Measurements from ENCODE around the gene L1CAM.

The L1CAM gene

GRCh38 chrX:153878969-153879653, 6.9 kb downstream of the L1CAM start:
- no peak overlapping the region for H3K27ac ChIP-seq
- no peak for TF ChIP-seq CTCF (conservative IDR thresholded peaks at IDR 0.05)

- TF ChIP-seq CTCF (conservative IDR thresholded peaks at IDR 0.05): no peak
- H3K27ac ChIP-seq: no peak overlapping the region
Measured at GRCh38 chrX:153878345-153878744, 7.6 kb downstream of the L1CAM start.

GRCh38 chrX:153877571-153878261, 8.3 kb downstream of the L1CAM start:
- H3K27ac ChIP-seq: no peak overlapping the region
- TF ChIP-seq CTCF (conservative IDR thresholded peaks at IDR 0.05): no peak

- no peak for TF ChIP-seq CTCF (conservative IDR thresholded peaks at IDR 0.05)
- no peak overlapping the region for H3K27ac ChIP-seq
Measured at GRCh38 chrX:153876112-153876491, 9.9 kb downstream of the L1CAM start.

GRCh38 chrX:153875391-153876111, 10.4 kb downstream of the L1CAM start:
- no peak for TF ChIP-seq CTCF (conservative IDR thresholded peaks at IDR 0.05)

GRCh38 chrX:153874366-153875125, 11.4 kb downstream of the L1CAM start:
- no peak for TF ChIP-seq CTCF (conservative IDR thresholded peaks at IDR 0.05)
- H3K27ac ChIP-seq: no peak overlapping the region

More at GRCh38 chrX:153875391-153876111, 10.4 kb downstream of the L1CAM start:
- H3K27ac ChIP-seq: no peak overlapping the region

- H3K27ac ChIP-seq: no peak overlapping the region
Measured at GRCh38 chrX:153874085-153874365, 11.9 kb downstream of the L1CAM start.

More at GRCh38 chrX:153874085-153874365, 11.9 kb downstream of the L1CAM start:
- no peak for TF ChIP-seq CTCF (conservative IDR thresholded peaks at IDR 0.05)
